CD8-positive, alpha-beta memory T cell (primary cell): ENCODE results near the gene TMC6. TPM values are rescaled to one million over a fixed set of nuclear protein-coding genes. Genes with fewer than 3 reads are reported as not detected.

ENCODE experiments used
- CTCF ChIA-PET: fragments of 350-600 bp; sonication (Branson Sonifier 250); formaldehyde crosslinking; loops from one replicate; lab custom pipeline; 2021; ENCODE audit warnings: antibody characterized with exemption; lab: Charles Lee
- POLR2A ChIA-PET: fragments of 350-600 bp; sonication (Branson Sonifier 250); formaldehyde crosslinking; loops from one replicate; lab custom pipeline; 2021; ENCODE audit warnings: antibody characterized with exemption; lab: Charles Lee
- DNase-seq, 5 donors: peaks; one replicate each; pipeline versions ENCODE4 v3.0.0 to v3.0.0-alpha.2; 2020 to 2022; ENCODE audit warnings: mixed read lengths in 1 of 5
- H3K27ac ChIP-seq: one replicate; pipeline ENCODE4 v1.7.0; 2013; ENCODE audit warnings: low read depth, mild to moderate bottlenecking, low read length, moderate library complexity
- H3K27me3 ChIP-seq: 2 replicates; pipeline ENCODE4 v1.7.0; 2013; ENCODE audit warnings: low read length, mild to moderate bottlenecking; ENCODE audit not compliant: insufficient read depth, poor library complexity, severe bottlenecking
- H3K36me3 ChIP-seq: 2 replicates; pipeline ENCODE4 v1.7.0; 2013; ENCODE audit warnings: mild to moderate bottlenecking, low read length, moderate library complexity; ENCODE audit not compliant: insufficient read depth
- H3K4me1 ChIP-seq: 2 replicates; pipeline ENCODE4 v1.7.0; 2013; ENCODE audit warnings: mild to moderate bottlenecking, low read length, moderate library complexity; ENCODE audit not compliant: insufficient read depth
- H3K4me3 ChIP-seq: 2 replicates; pipeline ENCODE4 v1.7.0; 2013; ENCODE audit warnings: mild to moderate bottlenecking, low read length
- H3K9me3 ChIP-seq: 2 replicates; pipeline ENCODE4 v1.7.0; 2013; ENCODE audit warnings: mild to moderate bottlenecking, low read length
- H3K27ac Mint-ChIP-seq, 8 donors: one replicate each; pipeline ENCODE4 v1.8.0; 2020 to 2021; ENCODE audit warnings: mixed read lengths in 8 of 8, mild to moderate bottlenecking in 6 of 8, inconsistent platforms in 3 of 8, moderate library complexity in 3 of 8
- H3K27me3 Mint-ChIP-seq, 2 donors: one replicate each; pipeline ENCODE4 v1.8.0; 2020 to 2021; ENCODE audit warnings: mixed read lengths in 2 of 2, mild to moderate bottlenecking in 1 of 2, moderate library complexity in 1 of 2
- H3K36me3 Mint-ChIP-seq, 3 donors: one replicate each; pipeline ENCODE4 v1.8.0; 2020 to 2021; ENCODE audit warnings: mixed read lengths in 3 of 3, inconsistent platforms in 1 of 3, mild to moderate bottlenecking in 1 of 3
- H3K4me1 Mint-ChIP-seq, 3 donors: one replicate each; pipeline ENCODE4 v1.8.0; 2020 to 2021; ENCODE audit warnings: mixed read lengths in 3 of 3, inconsistent platforms in 1 of 3, mild to moderate bottlenecking in 1 of 3
- H3K4me3 Mint-ChIP-seq, 7 donors: one replicate each; pipeline ENCODE4 v1.8.0; 2020 to 2021; ENCODE audit warnings: mixed read lengths in 7 of 7, mild to moderate bottlenecking in 6 of 7, moderate library complexity in 4 of 7, inconsistent platforms in 2 of 7
- H3K9me3 Mint-ChIP-seq, 5 donors: one replicate each; pipeline ENCODE4 v1.8.0; 2020 to 2022; ENCODE audit warnings: mixed read lengths in 5 of 5, mild to moderate bottlenecking in 3 of 5, moderate library complexity in 2 of 5, inconsistent platforms in 1 of 5
- polyA plus RNA-seq: library from polyadenylated mRNA; unstranded; fragments of 300-500 nt; fragmentation: Illumina TruSeq; gene quantifications from one replicate; pipeline ENCODE4 v1.2.3, GENCODE V29; 2021
- total RNA-seq, 2 experiments: library from RNA; stranded (reverse); gene quantifications; one replicate each; pipeline ENCODE4 v1.2.3, GENCODE V29; 2021

The TMC6 gene
- total and polyA plus RNA-seq, 3 experiments from 2014 or later: 150 to 296 (median 150) TPM

- no peaks in the 10 kb centered on the region for H3K9me3 Mint-ChIP-seq
- H3K27ac Mint-ChIP-seq: peak overlapping the region in 3 of 8 donors; percentile 17 to 72 (median 26)
- Histone ChIP-seq H3K9me3 (no peaks in the 10 kb centered on the region), H3K27ac (no peak overlapping the region), H3K4me3 (no peak overlapping the region), H3K36me3 (peaks cover 3% of the 10 kb centered on the region), H3K27me3 (no peaks in the 10 kb centered on the region), H3K4me1 (peaks cover 25% of the 10 kb centered on the region)
- peaks cover 4 to 27% (median 9%) of the 10 kb centered on the region in 3 donors for H3K4me1 Mint-ChIP-seq
- H3K27me3 Mint-ChIP-seq: no peaks in the 10 kb centered on the region
- DNase-seq: no peak
- CTCF ChIA-PET: interaction anchor here (1.0 to 1.6 kb wide), 3 partner anchors 9 to 35 kb away, joined by 3 to 5 read pairs (median 4); no protein-coding TSS in a partner anchor
- H3K36me3 Mint-ChIP-seq: peaks cover 0 to 3% (median 0%) of the 10 kb centered on the region in 3 donors
- no peak overlapping the region for H3K4me3 Mint-ChIP-seq
- POLR2A ChIA-PET: no interaction called here
Measured at GRCh38 chr17:78147315-78147998, 18.9 kb upstream of the TMC6 start.

- Histone ChIP-seq H3K9me3 (no peaks in the 10 kb centered on the region), H3K27me3 (no peaks in the 10 kb centered on the region), H3K36me3 (peaks cover 8% of the 10 kb centered on the region), H3K4me3 (no peak overlapping the region), H3K4me1 (peaks cover 31% of the 10 kb centered on the region), H3K27ac (no peak overlapping the region)
- no peaks in the 10 kb centered on the region for H3K9me3 Mint-ChIP-seq
- POLR2A ChIA-PET: no interaction called here
- H3K36me3 Mint-ChIP-seq: peaks cover 0 to 9% (median 0%) of the 10 kb centered on the region in 3 donors
- CTCF ChIA-PET: interaction anchor here (1.4 kb wide), 1 partner anchor 34 kb away, joined by 4 read pairs; no protein-coding TSS in a partner anchor
- H3K4me3 Mint-ChIP-seq: no peak overlapping the region
- DNase-seq: no peak
- peaks cover 7 to 33% (median 10%) of the 10 kb centered on the region in 3 donors for H3K4me1 Mint-ChIP-seq
- H3K27ac Mint-ChIP-seq: no peak overlapping the region
- no peaks in the 10 kb centered on the region for H3K27me3 Mint-ChIP-seq
Measured at GRCh38 chr17:78146881-78147280, 18.3 kb upstream of the TMC6 start.

GRCh38 chr17:78146471-78146869 is 17.9 kb upstream of the TMC6 start:
- H3K27ac Mint-ChIP-seq: no peak overlapping the region

GRCh38 chr17:78144736-78145641 is 16.4 kb upstream of the TMC6 start:
- CTCF ChIA-PET: interaction anchor here (0.8 to 2.1 kb wide), 4 partner anchors 23 to 42 kb away, joined by 3 to 11 read pairs (median 3); partner anchors contain the start of gene TK1
- no peaks in the 10 kb centered on the region for H3K27me3 Mint-ChIP-seq
- H3K4me3 ChIP-seq: no peak overlapping the region
- no peaks in the 10 kb centered on the region for H3K27me3 ChIP-seq
- no peak for DNase-seq
- H3K4me1 ChIP-seq: peaks cover 47% of the 10 kb centered on the region
- H3K4me3 Mint-ChIP-seq: no peak overlapping the region
- H3K36me3 Mint-ChIP-seq: peaks cover 0 to 20% (median 0%) of the 10 kb centered on the region in 3 donors
- POLR2A ChIA-PET: interaction anchor here (1.3 to 17.3 kb wide), 2 partner anchors 10 to 20 kb away, joined by 4 to 333 read pairs; partner anchors contain the start of genes TMC6 and TMC8
- peak overlapping the region; percentile 51 for H3K27ac ChIP-seq
- H3K9me3 ChIP-seq: no peaks in the 10 kb centered on the region
- H3K27ac Mint-ChIP-seq: peak overlapping the region in 1 of 8 donors; percentile 54
- peaks cover 17 to 47% (median 18%) of the 10 kb centered on the region in 3 donors for H3K4me1 Mint-ChIP-seq
- peaks cover 13% of the 10 kb centered on the region for H3K36me3 ChIP-seq
- no peaks in the 10 kb centered on the region for H3K9me3 Mint-ChIP-seq

More at GRCh38 chr17:78146471-78146869, 17.9 kb upstream of the TMC6 start:
- no peak for DNase-seq
- CTCF ChIA-PET: interaction anchor here (1.4 kb wide), 1 partner anchor 34 kb away, joined by 4 read pairs; no protein-coding TSS in a partner anchor
- Histone ChIP-seq H3K9me3 (no peaks in the 10 kb centered on the region), H3K27me3 (no peaks in the 10 kb centered on the region), H3K27ac (no peak overlapping the region), H3K36me3 (peaks cover 11% of the 10 kb centered on the region), H3K4me1 (peaks cover 35% of the 10 kb centered on the region), H3K4me3 (no peak overlapping the region)
- Mint-ChIP-seq H3K36me3 (peaks cover 0 to 13% (median 0%) of the 10 kb centered on the region in 3 donors), H3K9me3 (no peaks in the 10 kb centered on the region), H3K4me1 (peaks cover 7 to 37% (median 10%) of the 10 kb centered on the region in 3 donors), H3K27me3 (no peaks in the 10 kb centered on the region), H3K4me3 (no peak overlapping the region)
- POLR2A ChIA-PET: no interaction called here

GRCh38 chr17:78144147-78144719 is 15.7 kb upstream of the TMC6 start:
- no peak for DNase-seq
- Histone ChIP-seq H3K36me3 (peaks cover 13% of the 10 kb centered on the region), H3K4me3 (no peak overlapping the region), H3K27me3 (no peaks in the 10 kb centered on the region), H3K9me3 (no peaks in the 10 kb centered on the region), H3K4me1 (peaks cover 54% of the 10 kb centered on the region), H3K27ac (peak overlapping the region; percentile 51)
- Mint-ChIP-seq H3K27me3 (no peaks in the 10 kb centered on the region), H3K4me1 (peaks cover 22 to 52% (median 22%) of the 10 kb centered on the region in 3 donors), H3K27ac (peak overlapping the region in 4 of 8 donors; percentile 12 to 77 (median 60)), H3K36me3 (peaks cover 0 to 24% (median 0%) of the 10 kb centered on the region in 3 donors), H3K4me3 (no peak overlapping the region), H3K9me3 (no peaks in the 10 kb centered on the region)
- CTCF ChIA-PET: interaction anchor here (0.8 to 2.1 kb wide), 7 partner anchors 22 to 106 kb away, joined by 3 to 11 read pairs (median 3); partner anchors contain the start of gene TK1
- POLR2A ChIA-PET: interaction anchor here (1.3 to 17.3 kb wide), 2 partner anchors 10 to 20 kb away, joined by 4 to 333 read pairs; partner anchors contain the start of genes TMC6 and TMC8

GRCh38 chr17:78143214-78144146 is 14.9 kb upstream of the TMC6 start:
- ChIA-PET CTCF (interaction anchor here (0.8 to 2.1 kb wide), 5 partner anchors 22 to 107 kb away, joined by 3 to 11 read pairs (median 3); no protein-coding TSS in a partner anchor), POLR2A (interaction anchor here (0.9 to 17.3 kb wide), 2 partner anchors 19 to 33 kb away, joined by 6 to 333 read pairs; partner anchors contain the start of genes TMC6 and TMC8)
- peak overlapping the region in 3 of 8 donors; percentile 42 to 77 (median 67) for H3K27ac Mint-ChIP-seq
- no peak for DNase-seq
- H3K4me3 Mint-ChIP-seq: no peak overlapping the region
- H3K27me3 Mint-ChIP-seq: no peaks in the 10 kb centered on the region
- Histone ChIP-seq H3K4me3 (no peak overlapping the region), H3K9me3 (no peaks in the 10 kb centered on the region), H3K36me3 (peaks cover 13% of the 10 kb centered on the region), H3K27me3 (no peaks in the 10 kb centered on the region), H3K27ac (peak overlapping the region; percentile 51), H3K4me1 (peaks cover 61% of the 10 kb centered on the region)
- H3K4me1 Mint-ChIP-seq: peaks cover 26 to 56% (median 29%) of the 10 kb centered on the region in 3 donors
- H3K36me3 Mint-ChIP-seq: peaks cover 0 to 27% (median 0%) of the 10 kb centered on the region in 3 donors
- no peaks in the 10 kb centered on the region for H3K9me3 Mint-ChIP-seq
